PC-9 (cell line): ENCODE measurements around the gene MAGEA6.
"Not testable (repeated sequence)": the region's sequence is repeated elsewhere in the genome, so short reads cannot be mapped to it uniquely, and the experiment has no call there.

Experiments used
- CTCF ChIP-seq: fragments of 200-600 bp; sonication (generic); conservative IDR thresholded peaks from 2 replicates; pipeline ENCODE4 v1.6.1; 2017; ENCODE audit warnings: mixed run types, antibody characterized with exemption, mild to moderate bottlenecking, moderate library complexity
- EZH2 ChIP-seq: fragments of 200-600 bp; sonication (generic); IDR thresholded peaks from 2 replicates; pipeline ENCODE4 v1.8.0; 2017; ENCODE audit warnings: antibody characterized with exemption, low read depth

- TF ChIP-seq CTCF, EZH2: not testable (repeated sequence)
Observed at GRCh38 chrX:152736528-152736927, 33.0 kb downstream of the MAGEA6 start.
